Measurements from ENCODE around the gene PRR23E. TPM values are rescaled to one million over a fixed set of nuclear protein-coding genes. Genes with fewer than 3 reads are reported as not detected.

Gene PRR23E
- total and polyA plus RNA-seq, 2 donors (not counting 3 experiments of a cell fraction or from before 2014, with no cell fraction given): not detected

DNA sequence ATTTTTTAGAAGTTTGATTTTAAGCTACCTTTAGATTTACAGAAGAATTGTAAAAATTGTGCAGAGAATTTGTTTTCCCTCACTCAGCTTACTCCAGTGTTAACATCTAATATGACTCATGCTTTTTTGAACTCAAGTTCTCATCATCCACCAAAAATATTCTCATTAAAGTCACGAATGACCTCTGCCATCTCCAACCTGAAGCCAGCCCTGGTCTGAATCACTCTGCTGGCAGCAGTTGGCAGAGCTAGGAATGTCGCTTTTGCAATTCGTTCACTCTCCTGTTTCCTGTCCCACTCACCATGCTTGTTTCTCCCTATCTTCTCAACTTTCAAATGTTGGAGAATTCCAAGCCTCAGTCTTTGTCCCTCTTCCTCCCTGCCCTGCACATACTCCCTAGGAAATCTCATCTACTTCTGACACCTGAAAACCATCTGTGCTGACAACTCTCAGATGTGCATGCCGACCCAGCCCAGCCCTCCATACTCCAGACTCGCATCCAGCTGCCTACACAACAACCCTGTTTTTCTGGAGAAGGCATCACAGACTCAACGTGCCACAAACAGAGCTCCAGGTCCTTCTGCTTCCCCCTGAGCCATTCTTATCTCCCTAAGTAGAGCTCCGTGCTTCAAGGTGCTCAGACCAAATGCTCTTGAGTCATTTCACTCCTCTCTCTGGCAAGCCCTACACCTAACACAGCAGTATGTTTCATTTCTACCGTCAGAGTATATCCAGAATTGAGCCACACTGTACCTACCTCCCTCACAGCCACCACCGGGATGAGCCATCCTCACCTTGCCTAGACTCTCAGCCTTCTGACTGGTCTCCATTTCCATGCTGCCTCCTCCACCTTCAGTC, 24.9 kb downstream of the PRR23E start:
- BruUV-seq (replicated peaks): no TSS peak
- intact Hi-C loops (cut with micrococcal nuclease) (no loop called here), dilution Hi-C loops (cut with MboI; ENCODE audit: extremely low pct_ligation_motif_present, low sequenced_read_pairs) (no loop called here)
- H3K4me1 ChIP-seq (ENCODE audit: control insufficient read depth, extremely low read depth, insufficient read depth, low read length): no peaks in the 10 kb centered on the region
- no peaks in the 10 kb centered on the region for H3K36me3 ChIP-seq (ENCODE audit: control insufficient read depth in 2 of 2, extremely low read depth in 1 of 2, insufficient read depth in 2 of 2, low read length in 2 of 2)
- H3K27me3 ChIP-seq (ENCODE audit: control insufficient read depth in 2 of 2, insufficient read depth in 2 of 2, low read length in 2 of 2): peaks cover 0 to 3% of the 10 kb centered on the region in 2 experiments
- H3K79me2 ChIP-seq (ENCODE audit: control insufficient read depth, insufficient read depth, low read length): no peaks in the 10 kb centered on the region
- FAIRE-seq (no peak), DNase-seq (ENCODE audit: low read depth, low spot score) (no peak)
- no peak overlapping the region for H3K27ac ChIP-seq (ENCODE audit: insufficient read depth, low read depth, low read length)
- H4K20me1 ChIP-seq (replicated peaks; ENCODE audit: control insufficient read depth, extremely low read depth, insufficient read depth, low read length): no peaks in the 10 kb centered on the region
- H3K4me3 ChIP-seq (replicated peaks in 1 of 3; ENCODE audit: insufficient read depth in 1 of 3, low read depth in 1 of 3, low read length in 3 of 3): no peak overlapping the region
- H3K9ac ChIP-seq (replicated peaks; ENCODE audit: extremely low read depth, insufficient read depth, low read length): no peak overlapping the region
- TF ChIP-seq MYC (IDR thresholded peaks at IDR 0.05; ENCODE audit: low read depth, low read length): no peak
- TF ChIP-seq GATA2 (IDR thresholded peaks at IDR 0.05; ENCODE audit: insufficient read depth, insufficient read length, low read depth, low read length): no peak
- no peak for TF ChIP-seq POLR2A (IDR thresholded peaks at IDR 0.05; ENCODE audit: low read depth, low read length)
- TF ChIP-seq EZH2 (IDR thresholded peaks at IDR 0.05; ENCODE audit: borderline replicate concordance, low read depth, low read length, severe bottlenecking): no peak
- no peak for TF ChIP-seq JUN (IDR thresholded peaks at IDR 0.05; ENCODE audit: borderline replicate concordance, insufficient read depth, insufficient read length, low read depth)
- TF ChIP-seq, protein P1, sequence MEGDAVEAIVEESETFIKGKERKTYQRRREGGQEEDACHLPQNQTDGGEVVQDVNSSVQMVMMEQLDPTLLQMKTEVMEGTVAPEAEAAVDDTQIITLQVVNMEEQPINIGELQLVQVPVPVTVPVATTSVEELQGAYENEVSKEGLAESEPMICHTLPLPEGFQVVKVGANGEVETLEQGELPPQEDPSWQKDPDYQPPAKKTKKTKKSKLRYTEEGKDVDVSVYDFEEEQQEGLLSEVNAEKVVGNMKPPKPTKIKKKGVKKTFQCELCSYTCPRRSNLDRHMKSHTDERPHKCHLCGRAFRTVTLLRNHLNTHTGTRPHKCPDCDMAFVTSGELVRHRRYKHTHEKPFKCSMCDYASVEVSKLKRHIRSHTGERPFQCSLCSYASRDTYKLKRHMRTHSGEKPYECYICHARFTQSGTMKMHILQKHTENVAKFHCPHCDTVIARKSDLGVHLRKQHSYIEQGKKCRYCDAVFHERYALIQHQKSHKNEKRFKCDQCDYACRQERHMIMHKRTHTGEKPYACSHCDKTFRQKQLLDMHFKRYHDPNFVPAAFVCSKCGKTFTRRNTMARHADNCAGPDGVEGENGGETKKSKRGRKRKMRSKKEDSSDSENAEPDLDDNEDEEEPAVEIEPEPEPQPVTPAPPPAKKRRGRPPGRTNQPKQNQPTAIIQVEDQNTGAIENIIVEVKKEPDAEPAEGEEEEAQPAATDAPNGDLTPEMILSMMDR (IDR thresholded peaks at IDR 0.05; ENCODE audit: extremely low read depth in 1 of 2, insufficient read depth in 1 of 2, low read depth in 1 of 2, low read length in 2 of 2): no peak
- no peak overlapping the region for H2AFZ ChIP-seq (ENCODE audit: low read depth, low read length)
- H3K9me1 ChIP-seq (replicated peaks; ENCODE audit: control insufficient read depth, extremely low read depth, insufficient read depth, low read length): no peaks in the 10 kb centered on the region
- ChIA-PET CTCF (interaction anchor here (0.6 kb wide), 1 partner anchor 487 kb away, joined by 3 read pairs; no protein-coding TSS in a partner anchor), POLR2A (no interaction called here)
- no peak overlapping the region for H3K4me2 ChIP-seq (ENCODE audit: insufficient read depth, low read length)
- H3K9me3 ChIP-seq (replicated peaks; ENCODE audit: control insufficient read depth, insufficient read depth, low read length): no peaks in the 10 kb centered on the region

Data from endothelial cell of umbilical vein (primary cell).